Activated T-helper 2 cell treated with anti-CD3 and anti-CD28 coated beads, Interferon-gamma antibody, Interleukin-2, Interleukin-4, amounts not matched to agents 10 μg/mL and 5 μg/mL and 100 μg/mL, durations not matched to agents 14 hours and 24 hours and 36 hours (primary cell): Measurements from ENCODE around the gene FBXW4. TPM values are rescaled to one million over a fixed set of nuclear protein-coding genes. Genes with fewer than 3 reads are reported as not detected.
"Not testable (repeated sequence)": the region's sequence is repeated elsewhere in the genome, so short reads cannot be mapped to it uniquely, and the experiment has no call there.

Experiments
- DNase-seq: peaks from one replicate; pipeline ENCODE4 v3.0.0; 2021; ENCODE audit warnings: low spot score
- H3K27ac Mint-ChIP-seq: one replicate; pipeline ENCODE4 v1.8.0; 2021; ENCODE audit warnings: mixed read lengths
- H3K27me3 Mint-ChIP-seq: one replicate; pipeline ENCODE4 v1.8.0; 2021; ENCODE audit warnings: low read depth, mixed read lengths
- H3K36me3 Mint-ChIP-seq: one replicate; pipeline ENCODE4 v1.8.0; 2021; ENCODE audit warnings: low read depth, mixed read lengths
- H3K4me1 Mint-ChIP-seq: one replicate; pipeline ENCODE4 v1.8.0; 2021; ENCODE audit warnings: low read depth, mixed read lengths
- H3K4me3 Mint-ChIP-seq: one replicate; pipeline ENCODE4 v1.8.0; 2021; ENCODE audit warnings: low read depth, mild to moderate bottlenecking, moderate library complexity, mixed read lengths
- H3K9me3 Mint-ChIP-seq: one replicate; pipeline ENCODE4 v1.8.0; 2021; ENCODE audit warnings: mixed read lengths
- intact Hi-C: fragments of 100-400 bp; cut with micrococcal nuclease; formaldehyde crosslinking; loops from one replicate; pipeline ENCODE4 v1.15.1; 2023
- total RNA-seq: library from RNA; stranded (reverse); gene quantifications from 2 replicates; pipeline ENCODE4 v1.2.3, GENCODE V29; 2022

FBXW4 gene
- total RNA-seq, 1 donor from 2014 or later = 37.7 TPM

DNA sequence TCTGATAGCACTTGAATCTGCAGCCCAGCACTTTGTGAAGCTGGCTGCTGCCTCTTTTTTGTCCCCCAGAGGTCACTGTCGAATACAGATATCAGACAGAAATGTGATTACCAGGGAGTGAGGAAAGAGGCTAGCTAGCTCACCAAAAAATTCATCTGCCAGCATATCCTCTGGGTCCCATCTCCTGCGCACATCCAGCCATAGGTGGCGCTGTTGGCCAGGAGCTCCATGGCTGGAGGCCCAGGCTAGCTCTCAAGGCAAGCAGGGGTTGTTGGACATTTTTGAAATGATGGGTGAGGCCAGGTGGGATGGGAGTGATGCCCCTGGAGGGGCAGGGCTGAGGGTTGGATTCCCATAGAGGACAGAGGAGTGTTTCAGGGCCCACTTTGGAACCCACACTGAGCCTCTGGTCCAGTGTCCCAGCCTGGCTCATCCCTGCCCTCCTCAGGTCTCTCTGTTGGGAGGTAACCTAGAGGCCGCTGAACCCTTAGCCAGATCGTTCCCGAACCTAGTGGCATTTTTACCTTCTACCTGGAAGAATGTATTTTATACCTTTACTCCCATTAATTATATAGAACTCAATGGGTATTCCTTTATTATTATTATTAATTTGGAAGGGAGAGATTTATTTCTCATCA lies 92.1 kb downstream of the FBXW4 start:
- Mint-ChIP-seq H3K27ac (no peak overlapping the region), H3K9me3 (no peaks in the 10 kb centered on the region), H3K4me3 (no peak overlapping the region), H3K27me3 (no peaks in the 10 kb centered on the region), H3K4me1 (no peaks in the 10 kb centered on the region), H3K36me3 (peaks cover 7% of the 10 kb centered on the region)
- intact Hi-C loops = loop anchor here (1.0 to 10.0 kb wide), 2 partner anchors 102 to 177 kb away; no protein-coding TSS in a partner anchor
- peak; percentile 62 for DNase-seq

DNA sequence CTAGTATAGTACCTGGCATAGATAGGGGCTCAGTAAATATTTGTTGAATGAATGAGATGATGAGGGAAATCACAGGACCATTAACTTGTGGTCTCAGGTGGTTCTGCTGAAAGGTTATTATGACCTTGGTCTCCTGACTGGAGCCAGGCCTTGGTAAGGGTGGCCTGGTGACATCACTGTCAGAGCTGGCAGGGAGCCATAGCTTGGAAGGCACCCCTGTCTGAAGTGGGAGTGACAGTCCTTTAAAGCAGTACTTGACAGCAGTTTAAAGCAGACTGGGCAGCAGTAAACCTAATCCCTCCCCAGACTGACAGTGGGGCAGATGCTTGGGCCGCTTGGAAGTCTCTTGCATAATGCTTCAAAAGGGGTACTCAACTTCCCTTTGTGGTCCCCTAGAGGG lies 93.4 kb downstream of the FBXW4 start:
- no peaks in the 10 kb centered on the region for H3K9me3 Mint-ChIP-seq
- no peaks in the 10 kb centered on the region for H3K27me3 Mint-ChIP-seq
- intact Hi-C loops = loop anchor here (10.0 kb wide), 1 partner anchor 103 kb away; no protein-coding TSS in a partner anchor
- peaks cover 6% of the 10 kb centered on the region for H3K36me3 Mint-ChIP-seq
- no peaks in the 10 kb centered on the region for H3K4me1 Mint-ChIP-seq
- no peak for DNase-seq
- no peak overlapping the region for H3K27ac Mint-ChIP-seq
- no peak overlapping the region for H3K4me3 Mint-ChIP-seq

DNA sequence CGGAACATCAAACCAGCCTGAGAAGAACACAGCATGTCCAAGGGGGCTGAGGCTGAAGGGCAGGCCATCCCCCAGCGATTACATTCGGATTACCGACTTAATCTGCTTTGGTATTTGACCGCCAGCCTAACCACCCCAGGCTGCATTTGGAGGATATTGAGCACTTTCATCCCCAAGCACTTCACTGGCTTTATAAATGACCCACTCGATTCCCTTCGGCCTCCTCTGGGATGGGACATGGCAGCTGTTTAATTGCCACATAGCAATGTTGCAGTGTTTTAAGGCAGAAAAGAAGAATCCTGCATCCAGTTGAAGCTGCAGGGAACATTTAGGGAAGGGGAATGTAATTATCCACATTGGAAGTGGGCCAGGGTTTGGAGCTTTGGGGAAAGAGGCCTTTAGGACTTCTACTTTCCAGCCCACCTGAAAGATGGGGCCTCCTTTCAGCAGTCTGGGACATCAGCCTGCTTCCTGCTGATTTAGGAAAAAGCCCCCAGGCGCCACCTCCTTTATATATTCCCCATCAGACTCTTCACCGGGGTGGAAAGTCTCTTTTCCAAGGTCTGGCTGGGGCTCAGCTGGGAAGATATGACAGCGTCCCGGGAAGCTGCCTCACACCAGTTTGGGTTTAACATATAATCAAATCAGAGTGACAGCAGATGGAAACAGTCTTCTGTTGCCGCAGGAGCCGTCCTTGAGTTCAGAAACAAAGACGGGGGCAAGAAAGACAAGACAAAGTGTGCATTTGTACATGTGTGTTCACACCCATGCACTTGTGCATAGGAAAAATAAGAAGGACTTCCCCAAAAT lies 97.7 kb downstream of the FBXW4 start:
- no peaks in the 10 kb centered on the region for H3K36me3 Mint-ChIP-seq
- intact Hi-C loops = no loop called here
- no peak overlapping the region for H3K27ac Mint-ChIP-seq
- H3K4me3 Mint-ChIP-seq = no peak overlapping the region
- DNase-seq = no peak
- no peaks in the 10 kb centered on the region for H3K9me3 Mint-ChIP-seq
- no peaks in the 10 kb centered on the region for H3K4me1 Mint-ChIP-seq
- no peaks in the 10 kb centered on the region for H3K27me3 Mint-ChIP-seq

DNA sequence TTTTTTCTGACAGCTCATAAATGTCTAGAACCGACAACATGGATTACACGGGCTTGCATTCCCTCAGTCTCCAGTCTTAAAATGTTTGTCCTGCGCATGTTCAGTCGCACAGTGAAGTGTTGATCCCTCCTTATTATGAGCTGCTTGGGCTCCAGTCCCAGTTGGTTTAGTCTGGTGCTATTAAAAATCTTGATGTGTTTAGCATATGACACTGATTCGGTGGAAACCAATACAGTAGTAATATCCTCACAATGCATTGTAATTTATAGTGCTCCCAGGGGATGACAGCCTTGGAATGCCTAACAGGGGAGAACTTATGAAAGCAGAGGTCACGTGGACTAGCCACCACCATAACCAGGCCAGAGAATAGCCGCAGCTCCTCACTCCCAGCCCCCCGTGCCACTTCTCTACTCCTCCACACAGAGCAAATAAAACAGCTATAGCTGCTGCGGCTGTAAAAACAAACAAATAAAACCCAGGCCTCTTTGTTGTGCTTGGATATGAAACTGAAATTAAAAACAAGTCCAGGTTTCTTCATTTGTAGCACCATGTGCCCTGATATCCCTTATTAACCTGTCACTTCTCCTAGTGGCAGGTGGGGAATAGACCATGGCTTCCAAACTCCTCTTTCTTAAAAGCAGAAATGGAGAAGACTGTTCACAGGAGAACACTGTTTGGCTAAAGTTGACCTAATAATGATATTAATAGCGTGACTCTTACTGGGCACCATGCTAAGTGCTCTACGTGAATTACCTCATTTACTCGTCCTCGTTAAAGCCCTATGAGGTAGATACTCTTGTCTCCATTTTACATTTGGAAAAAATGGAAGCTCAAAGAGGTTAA lies 99.2 kb downstream of the FBXW4 start:
- no peaks in the 10 kb centered on the region for H3K36me3 Mint-ChIP-seq
- H3K27ac Mint-ChIP-seq = no peak overlapping the region
- H3K9me3 Mint-ChIP-seq = no peaks in the 10 kb centered on the region
- no peaks in the 10 kb centered on the region for H3K27me3 Mint-ChIP-seq
- H3K4me3 Mint-ChIP-seq = no peak overlapping the region
- intact Hi-C loops = no loop called here
- DNase-seq = no peak
- H3K4me1 Mint-ChIP-seq = no peaks in the 10 kb centered on the region

DNA sequence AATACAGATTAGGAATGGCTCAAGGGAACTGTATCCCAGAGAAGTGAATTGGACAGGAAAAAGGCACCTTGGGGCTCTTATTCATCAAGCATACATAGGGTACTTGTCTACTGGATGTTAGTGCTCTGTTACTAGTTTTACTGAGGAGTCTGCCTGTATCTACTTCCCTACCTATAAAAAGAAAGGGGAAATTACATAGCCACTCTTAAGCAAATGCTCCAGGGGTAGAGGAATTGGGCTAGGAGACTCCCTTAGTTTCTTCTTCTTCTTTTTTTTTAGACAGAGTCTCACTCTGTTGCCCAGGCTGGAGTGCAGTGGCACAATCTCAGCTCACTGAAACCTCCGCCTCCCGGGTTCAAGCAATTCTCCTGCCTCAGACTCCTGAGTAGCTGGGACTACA lies 101.6 kb downstream of the FBXW4 start:
- H3K4me3 Mint-ChIP-seq, H3K4me1 Mint-ChIP-seq, intact Hi-C loops, DNase-seq, H3K27ac Mint-ChIP-seq, H3K9me3 Mint-ChIP-seq, H3K27me3 Mint-ChIP-seq, H3K36me3 Mint-ChIP-seq: not testable (repeated sequence)

DNA sequence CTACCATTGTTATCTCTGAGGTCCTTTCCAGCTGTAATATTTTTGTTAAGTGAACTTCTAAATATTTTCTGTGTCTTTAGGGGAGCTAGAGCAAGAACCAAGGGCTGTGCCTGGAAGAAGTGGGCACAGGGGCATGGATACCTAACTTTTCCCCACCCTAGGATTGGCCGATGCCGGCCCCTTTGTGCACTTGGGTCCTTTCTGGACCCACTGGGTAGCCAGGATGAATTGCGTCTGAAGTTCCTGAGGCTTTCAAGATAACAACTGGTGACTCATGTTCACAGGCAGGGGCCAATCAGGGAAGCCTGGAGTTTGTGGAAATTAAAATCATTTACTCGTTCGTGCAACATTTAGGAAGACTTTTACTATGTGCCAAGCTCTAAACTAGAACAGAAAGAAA lies 106.1 kb downstream of the FBXW4 start:
- Mint-ChIP-seq H3K4me1 (peaks cover 12% of the 10 kb centered on the region), H3K27ac (no peak overlapping the region), H3K36me3 (peaks cover 16% of the 10 kb centered on the region), H3K4me3 (peak overlapping the region; percentile 95), H3K27me3 (no peaks in the 10 kb centered on the region), H3K9me3 (no peaks in the 10 kb centered on the region)
- intact Hi-C loops = no loop called here
- no peak for DNase-seq

DNA sequence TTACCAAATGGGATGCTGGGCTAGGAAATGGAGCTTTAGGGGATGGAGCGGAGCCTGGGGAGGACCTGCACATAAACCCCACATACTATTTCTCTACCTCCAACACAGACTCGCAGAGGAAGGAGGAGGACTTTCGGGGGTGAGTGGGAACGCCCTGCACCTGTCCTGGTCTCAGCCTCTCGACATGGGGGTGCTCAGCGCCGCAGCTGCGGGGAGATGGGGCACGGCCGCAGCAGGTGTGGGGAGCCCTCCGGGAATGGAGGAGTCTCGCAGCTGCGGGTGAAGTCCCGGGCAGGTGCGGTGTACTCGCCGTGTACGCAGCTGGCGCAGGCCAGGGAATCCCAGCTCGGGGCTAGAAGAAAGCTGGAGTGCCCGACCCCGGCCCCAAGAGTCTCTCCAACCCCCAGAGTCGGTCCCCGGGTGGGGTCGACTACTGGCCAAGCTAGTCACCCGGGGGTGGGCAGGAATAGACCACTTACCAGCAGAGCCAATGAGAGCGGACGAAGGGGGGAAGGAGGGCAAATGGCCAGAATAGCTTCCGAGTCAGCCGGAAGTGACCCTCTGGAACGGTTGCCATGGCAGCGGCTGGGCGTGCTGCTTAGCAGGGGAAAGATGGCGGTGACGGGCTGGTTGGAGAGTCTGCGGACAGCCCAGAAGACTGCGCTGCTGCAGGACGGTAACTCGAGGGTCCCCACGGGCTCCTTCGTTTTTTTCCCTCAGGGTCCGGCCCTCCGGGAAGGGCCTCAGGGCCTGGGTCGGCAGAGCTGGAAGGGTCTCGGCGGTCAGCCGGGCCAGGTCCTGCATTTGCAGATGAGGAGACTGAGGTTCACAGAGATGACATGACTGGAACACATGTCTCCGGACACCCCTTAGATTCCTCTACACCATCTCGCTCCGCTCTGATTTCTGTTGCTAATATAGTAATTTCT lies 107.0 kb downstream of the FBXW4 start, which contains the start of the genes DPCD and POLL:
Gene DPCD (plus strand): TSS at position 597 of the 929 bp plus-strand sequence. CDS start 16 bp downstream, at position 613.
Gene POLL (minus strand): TSS at position 533 of the 929 bp plus-strand sequence. CDS start 897 bp downstream, outside the sequence.
- H3K27ac Mint-ChIP-seq = peak within 1 kb of the TSS; percentile 76
- peak; percentile 83 for DNase-seq
- intact Hi-C loops = no loop called here
- peaks cover 22% of the 10 kb centered on the region for H3K36me3 Mint-ChIP-seq
- H3K27me3 Mint-ChIP-seq = no peaks in the 10 kb centered on the region
- H3K4me3 Mint-ChIP-seq = peak within 1 kb of the TSS; percentile 95
- H3K9me3 Mint-ChIP-seq = no peaks in the 10 kb centered on the region
- H3K4me1 Mint-ChIP-seq = peaks cover 12% of the 10 kb centered on the region

DNA sequence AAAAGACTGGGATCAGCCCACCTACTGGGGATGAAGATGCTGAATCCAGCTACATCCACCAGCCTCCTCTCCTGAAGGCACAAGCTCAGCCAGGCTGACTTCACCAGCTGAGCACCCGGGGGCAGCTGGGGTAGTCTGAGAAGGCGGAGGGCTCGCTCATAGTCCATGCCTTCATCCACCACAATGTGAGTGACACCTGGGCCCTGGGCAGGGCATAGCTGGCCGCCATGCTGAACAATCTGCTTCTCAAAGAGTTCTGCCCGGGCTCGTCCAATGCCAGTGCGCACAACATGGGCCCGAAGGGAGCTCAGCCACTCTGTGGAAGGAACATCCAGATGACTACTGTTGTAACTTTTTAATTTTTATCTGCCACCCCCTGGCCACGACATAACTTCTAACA lies 109.1 kb downstream of the FBXW4 start:
- H3K4me3 Mint-ChIP-seq = no peak overlapping the region
- H3K36me3 Mint-ChIP-seq = peaks cover 22% of the 10 kb centered on the region
- intact Hi-C loops = no loop called here
- H3K27me3 Mint-ChIP-seq = no peaks in the 10 kb centered on the region
- peaks cover 12% of the 10 kb centered on the region for H3K4me1 Mint-ChIP-seq
- no peak overlapping the region for H3K27ac Mint-ChIP-seq
- H3K9me3 Mint-ChIP-seq = no peaks in the 10 kb centered on the region
- no peak for DNase-seq

DNA sequence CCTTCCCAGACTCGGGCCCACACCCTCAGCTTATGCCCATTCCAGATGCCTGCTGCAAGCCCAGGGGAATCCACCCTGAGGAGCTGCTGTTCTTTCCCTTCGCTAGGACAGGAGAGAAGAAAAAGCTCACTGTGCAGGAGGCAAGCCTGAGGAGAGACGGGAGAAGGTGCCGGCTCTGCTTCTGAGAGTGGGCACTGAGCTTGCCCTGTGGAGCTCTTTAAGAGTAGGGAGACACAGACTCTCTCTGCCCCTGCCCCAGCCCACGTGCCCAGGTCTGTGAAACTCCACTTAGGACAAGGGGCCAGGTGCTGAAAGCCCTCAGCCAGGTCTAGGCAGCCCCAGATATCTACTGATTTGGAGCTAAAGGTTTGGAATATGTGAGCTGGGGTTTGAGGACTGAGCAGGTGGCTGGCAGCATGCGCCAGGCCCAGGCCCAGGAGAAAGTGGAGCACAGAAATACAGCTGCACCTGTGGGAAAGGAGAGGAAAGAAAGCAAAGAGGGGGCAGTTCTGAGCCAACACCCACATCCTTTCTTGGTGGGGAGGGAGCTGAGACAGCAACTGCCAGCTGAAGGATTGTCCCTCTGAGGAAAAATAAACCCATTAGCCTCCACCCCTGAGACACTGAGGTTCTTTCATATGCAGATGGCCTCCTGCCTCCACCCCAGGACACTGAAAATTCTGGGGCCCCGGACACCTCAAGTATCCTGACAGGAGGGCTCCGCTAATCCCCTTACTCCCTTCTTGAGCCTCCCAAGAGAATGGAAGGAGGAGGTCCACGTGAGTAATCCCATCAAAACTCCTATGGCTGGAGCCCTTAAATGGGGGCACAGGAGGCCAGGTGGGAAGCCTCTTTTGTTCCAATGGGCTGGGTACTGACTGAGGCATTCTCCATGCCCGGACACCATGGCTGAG lies 114.2 kb downstream of the FBXW4 start:
- Mint-ChIP-seq H3K27ac (no peak overlapping the region), H3K27me3 (no peaks in the 10 kb centered on the region), H3K9me3 (no peaks in the 10 kb centered on the region), H3K4me3 (no peak overlapping the region), H3K4me1 (peaks cover 2% of the 10 kb centered on the region), H3K36me3 (peaks cover 19% of the 10 kb centered on the region)
- intact Hi-C loops = no loop called here
- no peak for DNase-seq

DNA sequence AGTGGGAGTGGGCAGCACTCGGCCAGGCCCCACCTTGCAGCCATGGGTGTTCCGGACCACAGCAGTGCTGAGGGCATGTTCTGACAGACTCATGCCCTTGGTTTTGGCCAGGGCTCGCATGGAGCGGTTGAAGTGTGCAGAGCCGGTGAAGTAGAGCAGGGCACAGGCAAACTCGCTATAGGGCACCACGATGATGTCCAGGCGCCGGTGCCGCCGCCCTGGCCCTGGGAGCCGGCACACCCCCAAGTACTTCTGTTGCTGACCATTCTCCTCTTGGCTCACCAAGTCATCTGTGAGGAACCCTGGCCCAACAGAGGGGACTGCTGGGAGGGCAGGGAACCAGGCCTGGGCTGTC lies 115.5 kb downstream of the FBXW4 start:
- H3K9me3 Mint-ChIP-seq = no peaks in the 10 kb centered on the region
- H3K4me3 Mint-ChIP-seq = no peak overlapping the region
- intact Hi-C loops = no loop called here
- H3K36me3 Mint-ChIP-seq = peaks cover 12% of the 10 kb centered on the region
- H3K27ac Mint-ChIP-seq = no peak overlapping the region
- no peaks in the 10 kb centered on the region for H3K27me3 Mint-ChIP-seq
- DNase-seq = no peak
- H3K4me1 Mint-ChIP-seq = peaks cover 2% of the 10 kb centered on the region

DNA sequence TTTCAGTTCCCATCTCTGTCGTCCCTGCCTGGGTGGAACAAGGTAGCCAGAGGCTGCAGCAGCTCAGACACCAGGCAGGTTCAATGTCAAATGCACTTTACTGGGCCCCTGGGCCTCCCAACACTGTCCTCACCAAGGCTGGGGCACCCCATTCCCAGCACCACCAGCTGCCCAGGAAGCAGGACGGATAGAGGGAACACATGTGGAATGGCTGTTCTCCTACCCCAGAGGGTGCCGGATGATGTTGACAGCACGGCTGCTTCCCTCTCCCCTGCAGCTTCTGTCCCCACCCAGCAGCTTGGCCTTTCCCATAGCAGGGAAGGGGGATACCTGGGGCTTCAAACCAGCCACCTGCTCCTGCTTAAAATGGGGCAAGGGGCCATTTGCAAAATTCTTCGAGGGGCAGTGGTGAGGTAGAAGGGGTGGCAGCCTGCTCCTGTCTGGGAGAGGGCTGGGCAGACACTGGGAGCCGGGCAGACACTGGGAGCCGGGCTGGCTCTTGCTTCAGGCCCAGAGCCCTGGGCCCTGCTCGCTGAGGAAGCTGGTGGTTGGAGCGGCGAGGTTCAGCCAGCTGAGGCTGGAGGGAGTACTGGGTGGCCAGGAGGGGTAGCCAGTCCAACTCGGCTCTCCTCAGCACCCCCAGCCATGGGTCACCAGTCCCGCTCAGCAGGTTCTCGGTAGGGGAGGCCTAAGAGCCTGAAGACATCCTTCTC lies 116.0 kb downstream of the FBXW4 start:
- Mint-ChIP-seq H3K27me3 (no peaks in the 10 kb centered on the region), H3K4me3 (no peak overlapping the region), H3K9me3 (no peaks in the 10 kb centered on the region), H3K27ac (no peak overlapping the region), H3K36me3 (peaks cover 9% of the 10 kb centered on the region), H3K4me1 (peaks cover 2% of the 10 kb centered on the region)
- DNase-seq = no peak
- intact Hi-C loops = no loop called here
